ENCODE results near the gene RCHY1.
"Not testable (repeated sequence)": the region's sequence is repeated elsewhere in the genome, so short reads cannot be mapped to it uniquely, and the experiment has no call there.

RCHY1 gene

DNA sequence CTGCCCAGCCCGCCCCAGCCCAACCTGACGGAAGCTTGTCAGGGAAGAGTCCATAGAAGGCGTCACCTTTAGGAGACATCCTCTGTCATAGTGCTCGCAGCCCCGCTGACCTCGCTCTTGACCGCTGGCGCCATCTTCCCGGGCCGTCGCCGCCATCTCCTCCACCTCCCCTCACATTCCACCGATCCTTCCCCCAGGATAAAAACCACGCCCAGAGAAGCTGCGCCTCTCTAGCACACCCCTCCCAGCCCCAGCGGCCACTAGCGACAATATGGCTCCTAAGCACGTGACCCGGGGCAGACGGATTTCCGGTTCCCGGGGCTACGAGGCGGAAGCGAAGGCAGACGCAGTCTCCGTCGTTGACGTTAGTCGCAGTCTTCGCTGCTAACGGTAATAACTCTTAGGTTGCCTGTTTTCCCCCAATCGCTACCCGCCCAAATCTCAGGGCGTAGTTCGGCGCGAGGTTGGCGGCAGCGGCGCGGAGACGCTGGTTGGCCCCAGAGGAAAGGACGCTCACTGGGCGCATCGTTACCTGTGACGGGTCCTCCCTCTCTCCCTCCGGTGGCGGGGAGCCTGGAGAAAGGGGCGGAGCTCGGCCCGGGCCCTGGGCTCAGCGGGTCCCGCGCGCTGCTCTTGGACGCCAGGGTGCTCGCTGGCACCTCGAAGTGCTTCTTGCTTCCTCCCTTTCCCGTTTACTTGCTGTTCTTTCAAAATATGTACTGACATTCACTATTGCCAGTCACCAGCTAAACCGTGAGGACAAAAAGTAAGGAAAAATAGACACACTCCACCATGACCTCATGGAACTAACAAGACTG, at the start of gene RCHY1, which contains the start of gene THAP6:
Gene RCHY1, minus strand, starts transcription at position 273 of the 818 bp plus-strand sequence. Its CDS starts 117 bp downstream, at position 156.
Gene THAP6, plus strand, starts transcription at position 343 of the 818 bp plus-strand sequence. CDS start 980 bp downstream, outside the sequence.
- peak; percentile 86 for DNase-seq (ENCODE audit: low read depth)

DNA sequence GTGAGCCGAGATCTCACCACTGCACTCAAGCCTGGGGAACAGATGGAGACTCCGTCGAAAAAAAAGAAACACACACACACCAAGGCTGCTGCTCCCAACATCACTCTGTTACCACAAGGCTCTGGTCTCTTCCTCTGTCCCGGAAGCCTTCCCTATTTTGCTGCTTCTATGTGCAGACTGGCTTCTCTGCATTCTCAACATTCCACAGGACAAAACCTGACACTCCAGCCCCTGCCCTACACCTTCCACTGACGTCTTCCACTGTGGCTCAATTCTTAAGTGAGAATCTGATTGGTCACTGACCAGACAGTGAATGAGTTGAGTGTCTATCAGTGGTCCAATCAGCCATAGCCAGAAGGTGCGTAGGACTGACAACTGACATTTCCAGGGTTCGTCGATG, 47.6 kb upstream of the RCHY1 start:
- no peak for DNase-seq (ENCODE audit: low read depth)

DNA sequence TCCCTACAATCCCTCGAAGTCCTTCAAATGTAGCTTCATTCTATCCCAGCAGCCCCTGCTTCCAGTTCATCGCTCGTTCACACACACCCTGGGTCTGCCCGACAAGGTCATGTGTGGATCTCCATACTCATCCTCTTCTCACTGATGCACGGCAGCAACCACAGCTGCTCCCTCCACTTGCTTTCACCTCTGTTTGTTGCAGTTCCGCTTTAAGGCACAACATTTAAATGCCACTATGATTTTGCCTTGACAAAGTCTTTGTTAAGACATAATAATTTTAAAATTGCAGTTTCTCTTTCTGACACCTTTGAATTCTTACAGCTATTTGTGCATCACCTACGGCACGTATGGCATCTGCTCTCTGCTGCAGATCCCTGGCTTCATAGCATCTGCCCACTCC, 43.5 kb upstream of the RCHY1 start:
- DNase-seq (ENCODE audit: low read depth): no peak

DNA sequence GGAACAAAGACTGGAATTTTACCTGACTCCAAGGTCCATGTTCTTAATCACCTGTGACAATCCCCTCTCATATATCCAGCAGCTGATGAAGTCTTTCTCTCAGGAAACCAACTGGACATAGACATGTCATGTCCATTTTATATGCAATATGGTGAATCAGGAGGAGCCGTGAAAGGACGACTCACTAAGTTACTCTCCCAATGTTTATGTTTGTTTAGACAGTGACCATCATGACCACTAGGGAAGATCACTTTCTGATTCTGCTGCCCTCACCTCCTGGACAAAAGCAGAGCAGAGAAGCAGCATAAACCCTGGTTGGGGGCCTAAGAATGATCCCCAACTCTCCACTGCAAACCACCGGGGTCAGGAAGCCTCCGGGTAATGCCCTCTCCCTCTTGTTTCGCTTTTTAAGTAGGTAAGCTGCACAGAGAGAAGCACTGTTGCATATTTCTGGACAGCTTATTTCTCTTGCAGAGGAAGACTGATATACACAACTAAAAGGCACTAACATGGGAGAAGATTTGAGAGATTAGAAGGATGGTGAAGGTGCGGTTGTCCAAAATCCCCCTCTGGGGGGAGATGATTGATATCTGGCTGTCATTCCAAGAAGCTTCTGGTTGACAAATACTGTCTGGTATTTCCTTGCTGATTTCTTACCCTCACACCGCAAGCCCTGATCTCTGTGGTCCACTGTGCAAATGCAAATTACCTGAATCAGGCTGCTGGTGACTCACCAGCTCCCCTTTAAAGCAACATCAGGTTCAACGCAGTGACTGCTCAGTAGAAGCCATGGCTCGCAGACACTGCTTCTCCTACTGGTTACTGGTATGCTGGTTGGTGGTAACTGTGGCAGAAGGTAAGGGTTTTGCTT, 41.3 kb upstream of the RCHY1 start, which contains the start of gene ODAPH:
Gene ODAPH, plus strand, starts transcription at position 773 of the 871 bp plus-strand sequence. Its CDS starts 17 bp downstream, at position 790.
- no peak for DNase-seq (ENCODE audit: low read depth)

DNA sequence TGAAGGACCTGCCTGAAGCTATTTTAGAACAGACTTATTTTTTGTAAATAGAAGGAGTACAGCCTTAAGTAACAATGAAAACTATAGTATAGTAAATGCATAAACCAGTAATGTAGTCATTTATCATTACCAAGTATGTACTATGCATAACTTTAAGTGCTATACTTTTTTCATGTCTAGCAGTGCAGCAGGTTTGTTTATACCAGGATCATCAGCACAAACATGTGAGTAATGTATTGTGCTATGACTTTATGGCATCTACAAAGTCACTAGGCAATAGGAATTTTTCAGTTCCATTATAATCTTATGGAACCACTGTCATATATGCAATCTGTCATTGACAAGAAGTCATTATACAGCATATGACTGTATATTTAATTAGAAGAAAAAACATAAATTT, 38.2 kb upstream of the RCHY1 start:
- DNase-seq (ENCODE audit: low read depth): no peak

DNA sequence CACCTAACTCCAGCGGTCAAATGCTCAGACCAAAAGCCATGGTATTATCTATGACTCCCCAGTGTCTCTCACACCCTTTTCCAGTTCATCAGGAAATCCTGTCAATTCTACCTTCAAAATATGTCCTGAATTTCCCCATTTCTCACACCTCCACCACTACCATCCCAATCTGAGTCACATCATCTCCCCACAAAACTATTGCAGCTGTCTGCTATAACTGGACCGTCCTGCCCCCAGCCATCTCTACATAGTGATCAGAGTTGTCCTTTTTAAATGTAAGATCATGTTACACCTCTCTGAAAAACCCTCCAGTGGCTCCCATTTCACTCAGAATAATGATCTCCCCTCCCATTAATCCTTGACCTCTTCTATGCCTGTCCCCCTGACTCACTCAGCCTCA, 34.8 kb upstream of the RCHY1 start:
- DNase-seq (ENCODE audit: low read depth): no peak

DNA sequence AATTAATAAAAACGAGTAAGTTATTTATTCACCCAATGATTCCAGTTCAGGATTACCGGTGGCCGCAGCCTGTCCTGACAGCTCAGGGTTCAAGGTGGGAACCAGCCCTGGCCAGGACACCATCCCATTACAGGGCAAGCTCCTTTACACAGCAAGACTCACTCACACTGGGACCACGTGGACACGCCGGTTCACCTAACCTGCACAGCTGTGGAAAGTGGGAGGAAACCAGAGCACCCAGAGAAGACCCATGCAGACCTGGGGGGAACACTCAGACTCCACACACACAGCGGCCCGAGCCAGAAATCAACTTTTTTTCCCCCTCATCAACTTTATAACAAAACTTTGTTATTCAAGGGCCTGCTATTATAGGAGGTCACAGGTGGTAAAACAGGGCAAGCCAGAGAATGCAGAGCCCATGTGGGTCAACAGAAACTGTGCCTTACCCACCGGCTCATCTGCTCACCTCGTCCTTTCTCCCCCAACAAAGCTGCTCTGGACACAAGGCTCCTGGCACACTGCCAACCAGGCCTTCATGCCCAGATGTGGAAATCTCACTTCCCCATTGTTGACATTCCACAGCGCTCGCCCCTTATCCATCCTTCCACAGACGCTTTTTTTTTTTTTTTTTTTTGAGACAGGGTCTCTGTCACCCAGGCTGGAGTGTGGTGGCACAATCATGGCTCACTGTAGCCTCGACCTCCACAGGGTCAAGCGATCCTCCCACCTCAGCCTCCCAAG, 33.6 kb upstream of the RCHY1 start:
- no peak for DNase-seq (ENCODE audit: low read depth)

DNA sequence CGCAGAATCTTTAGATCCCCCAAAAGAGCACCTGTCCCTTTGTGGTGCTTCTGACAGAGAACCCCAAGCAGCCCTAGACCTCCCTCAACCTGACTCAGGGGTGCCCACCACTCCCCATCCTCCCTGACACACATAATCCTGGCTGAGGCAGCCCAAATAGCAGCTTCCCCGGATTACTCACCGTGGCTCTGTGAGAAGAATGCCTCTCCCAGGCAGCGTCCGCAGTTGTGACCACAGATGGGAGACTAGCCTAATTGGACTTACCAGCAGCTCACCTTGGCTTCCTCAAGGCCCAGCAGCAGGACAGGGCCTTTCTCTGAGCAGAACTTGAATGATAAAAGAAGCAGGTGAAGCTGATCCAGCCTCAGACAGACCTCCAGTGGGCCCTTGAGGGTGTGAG, 31.3 kb upstream of the RCHY1 start:
- DNase-seq (ENCODE audit: low read depth): peak; percentile 29

DNA sequence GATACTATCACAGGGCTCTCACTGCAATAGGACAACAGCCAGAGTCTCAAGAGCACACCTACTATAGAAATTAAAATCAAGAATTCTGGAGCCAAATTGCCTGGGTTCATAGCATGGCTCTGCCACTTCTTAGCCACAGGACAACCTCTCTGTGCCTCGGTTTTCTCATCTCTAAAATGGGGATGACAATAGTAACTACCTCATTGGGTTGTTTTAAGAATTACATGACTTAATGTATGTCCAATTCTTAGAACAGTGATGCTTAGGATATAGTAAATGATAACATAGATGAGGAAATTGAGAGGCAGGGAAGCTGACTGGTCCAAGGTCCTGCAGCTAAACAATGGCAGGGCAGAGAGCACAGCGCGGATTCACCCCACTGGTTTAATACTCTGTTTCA, 30.7 kb upstream of the RCHY1 start:
- DNase-seq (ENCODE audit: low read depth): no peak

DNA sequence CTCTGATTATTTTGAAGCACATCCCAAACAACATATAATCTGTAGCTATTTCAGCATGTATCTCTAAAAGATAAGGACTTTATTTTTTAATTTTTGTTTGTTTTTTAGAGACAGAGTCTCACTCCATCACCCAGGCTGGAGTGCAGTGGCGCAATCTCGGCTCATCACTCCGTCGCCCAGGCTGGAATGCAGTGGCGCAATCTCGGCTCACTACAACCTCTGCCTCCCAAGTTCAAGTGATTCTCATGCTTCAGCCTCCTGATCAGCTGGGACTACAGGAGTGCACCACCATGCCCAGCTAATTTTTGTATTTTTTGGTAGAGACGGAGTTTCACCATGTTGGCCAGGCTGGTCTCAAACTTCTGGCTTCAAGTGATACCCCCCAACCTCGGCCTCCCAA, 30.0 kb upstream of the RCHY1 start:
- not testable (repeated sequence) for DNase-seq (ENCODE audit: low read depth)

DNA sequence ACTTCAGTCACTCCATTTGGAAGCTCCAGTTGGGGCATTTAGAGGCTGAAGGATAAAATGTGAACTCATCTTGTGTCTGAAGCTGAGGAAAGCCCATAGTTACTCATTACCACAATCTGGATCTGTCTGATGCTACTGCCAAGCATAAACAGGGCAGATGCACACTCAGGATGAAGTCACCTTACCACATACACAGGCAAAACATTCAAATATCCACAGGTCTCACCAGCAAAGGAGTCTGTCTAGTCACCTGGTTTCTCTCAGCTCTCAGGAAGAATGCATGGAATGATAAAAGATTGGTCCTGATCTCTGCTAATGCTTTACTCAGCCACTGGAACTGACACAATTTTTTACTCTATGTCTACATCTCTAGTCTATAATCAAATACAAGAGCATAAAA, 28.6 kb upstream of the RCHY1 start:
- peak; percentile 56 for DNase-seq (ENCODE audit: low read depth)

DNA sequence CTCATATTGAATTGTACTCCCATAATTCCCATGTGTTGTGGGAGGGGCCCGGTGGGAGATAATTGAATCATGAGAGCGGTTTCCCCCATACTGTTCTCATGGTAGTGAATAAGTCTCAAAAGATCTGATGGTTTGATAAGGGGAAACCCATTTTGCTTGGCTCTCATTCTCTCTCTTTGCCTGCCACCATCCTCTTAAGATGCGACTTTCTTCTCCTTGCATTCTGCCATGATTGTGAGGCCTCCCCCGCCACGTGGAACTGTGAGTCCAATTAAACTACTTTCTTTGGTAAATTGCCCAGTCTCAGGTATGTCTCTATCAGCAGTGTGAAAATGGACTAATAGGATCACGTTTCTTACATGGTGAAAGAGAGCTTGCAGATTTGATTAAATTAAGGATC, 23.1 kb upstream of the RCHY1 start:
- DNase-seq (ENCODE audit: low read depth): not testable (repeated sequence)

DNA sequence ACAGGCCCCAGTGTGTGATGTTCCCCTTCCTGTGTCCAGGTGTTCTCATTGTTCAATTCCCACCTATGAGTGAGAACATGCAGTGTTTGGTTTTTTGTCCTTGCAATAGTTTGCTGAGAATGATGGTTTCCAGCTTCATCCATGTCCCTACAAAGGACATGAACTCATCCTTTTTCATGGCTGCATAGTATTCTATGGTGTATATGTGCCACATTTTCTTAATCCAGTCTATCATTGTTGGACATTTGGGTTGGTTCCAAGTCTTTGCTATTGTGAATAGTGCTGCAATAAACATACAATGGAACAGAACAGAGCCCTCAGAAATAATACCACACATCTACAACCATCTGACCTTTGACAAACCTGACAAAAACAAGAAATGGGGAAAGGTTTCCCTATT, 19.7 kb upstream of the RCHY1 start:
- DNase-seq (ENCODE audit: low read depth): not testable (repeated sequence)

DNA sequence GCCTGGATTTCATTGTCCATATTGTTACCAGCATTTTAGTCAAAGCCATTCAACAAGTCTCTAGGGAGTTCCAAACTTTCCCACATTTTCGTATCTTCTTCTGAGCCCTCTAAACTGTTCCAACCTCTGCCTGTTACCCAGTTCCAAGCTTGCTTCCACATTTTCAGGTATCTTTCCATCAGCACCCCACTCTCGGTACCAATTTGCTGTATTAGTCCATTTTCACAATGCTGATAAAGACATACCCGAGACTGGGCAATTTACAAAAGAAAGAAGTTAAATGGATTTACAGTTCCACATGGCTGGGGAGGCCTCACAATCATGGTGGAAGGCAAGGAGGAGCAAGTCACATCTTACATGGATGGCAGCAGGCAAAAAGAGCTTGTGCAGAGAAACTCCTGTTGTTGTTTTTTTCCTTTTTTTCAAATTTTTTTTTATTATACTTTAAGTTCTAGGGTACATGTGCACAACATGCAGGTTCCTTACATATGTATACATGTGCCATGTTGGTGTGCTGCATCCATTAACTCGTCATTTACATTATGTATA, 19.2 kb upstream of the RCHY1 start:
- not testable (repeated sequence) for DNase-seq (ENCODE audit: low read depth)

DNA sequence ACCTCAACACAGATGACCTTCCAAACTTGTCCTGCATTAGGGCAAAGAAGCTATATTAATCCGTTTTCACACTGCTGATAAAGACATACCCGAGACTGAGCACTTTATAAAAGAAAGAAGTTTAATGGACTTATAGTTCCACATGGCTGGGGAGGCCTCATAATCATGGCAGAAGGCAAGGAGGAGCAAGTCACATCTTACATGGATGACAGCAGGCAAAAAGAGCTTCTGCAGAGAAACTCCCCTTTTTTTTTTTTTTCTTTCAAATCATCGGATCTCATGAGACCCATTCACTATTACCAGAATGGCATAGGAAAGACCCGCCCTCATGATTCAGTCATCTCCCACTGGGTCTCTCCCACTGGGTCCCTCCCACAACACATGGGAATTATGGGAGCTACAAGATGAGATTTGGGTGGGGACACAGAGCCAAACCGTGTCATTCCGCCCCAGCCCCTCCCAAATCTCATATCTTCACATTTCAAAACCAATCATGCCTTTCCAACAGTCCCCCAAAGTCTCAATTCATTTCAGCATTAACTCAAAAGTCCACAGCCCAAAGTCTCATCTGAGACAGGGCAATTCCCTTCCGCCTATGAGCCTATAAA, 17.4 kb upstream of the RCHY1 start:
- not testable (repeated sequence) for DNase-seq (ENCODE audit: low read depth)

DNA sequence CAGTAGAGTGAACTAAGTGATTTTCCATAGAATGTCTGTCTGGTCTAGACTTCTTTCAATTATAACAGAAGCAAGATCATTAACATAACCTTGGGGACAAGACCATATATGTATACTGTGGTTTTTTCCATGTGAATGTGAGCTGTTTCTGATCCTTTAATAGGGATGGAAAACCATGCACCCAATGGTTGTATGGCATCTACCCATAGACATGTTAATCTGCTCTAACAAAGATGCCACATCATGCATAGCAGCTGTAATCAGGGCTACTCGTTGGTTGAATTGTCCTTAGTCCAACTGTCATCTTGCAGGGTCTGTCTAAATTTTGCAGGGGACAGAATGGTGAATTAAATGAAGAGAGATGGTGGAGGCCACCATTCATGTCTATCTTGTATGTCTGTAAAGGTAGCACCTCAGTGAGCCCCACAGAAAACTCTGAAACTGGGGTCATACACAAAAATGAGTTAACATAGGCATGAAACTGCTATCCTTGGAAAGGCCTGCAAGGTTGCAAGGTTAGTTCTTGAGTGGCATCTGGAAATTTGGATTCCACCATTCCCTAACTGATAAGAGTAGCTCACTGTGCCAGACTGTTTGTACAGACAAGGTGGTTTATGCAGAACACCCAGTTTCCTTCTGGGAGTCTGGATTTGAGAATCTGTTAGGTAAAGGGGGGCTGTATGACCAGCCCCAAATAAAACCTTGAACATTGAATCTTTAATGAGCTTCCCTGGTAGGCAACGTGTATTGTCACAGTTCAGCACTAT, 16.5 kb upstream of the RCHY1 start:
- DNase-seq (ENCODE audit: low read depth): no peak

DNA sequence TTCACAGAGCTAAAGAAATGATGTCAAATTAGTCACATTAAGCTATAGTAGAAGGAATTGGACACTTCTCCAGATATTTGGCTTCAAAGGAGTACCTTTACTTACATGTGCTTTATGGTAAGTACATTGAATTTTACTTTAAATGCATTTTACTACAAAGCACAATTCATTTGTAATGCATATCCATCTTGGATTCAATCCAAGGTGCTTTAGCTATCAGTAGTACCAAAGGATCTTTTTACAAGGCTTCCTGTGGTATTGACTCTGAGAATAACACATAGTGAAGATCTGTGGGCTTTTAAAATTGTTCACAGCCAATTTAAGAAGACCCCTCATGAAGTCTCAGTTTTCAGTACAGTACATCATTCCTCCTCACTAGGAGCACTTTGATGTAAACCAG, 13.3 kb upstream of the RCHY1 start:
- DNase-seq (ENCODE audit: low read depth): no peak

DNA sequence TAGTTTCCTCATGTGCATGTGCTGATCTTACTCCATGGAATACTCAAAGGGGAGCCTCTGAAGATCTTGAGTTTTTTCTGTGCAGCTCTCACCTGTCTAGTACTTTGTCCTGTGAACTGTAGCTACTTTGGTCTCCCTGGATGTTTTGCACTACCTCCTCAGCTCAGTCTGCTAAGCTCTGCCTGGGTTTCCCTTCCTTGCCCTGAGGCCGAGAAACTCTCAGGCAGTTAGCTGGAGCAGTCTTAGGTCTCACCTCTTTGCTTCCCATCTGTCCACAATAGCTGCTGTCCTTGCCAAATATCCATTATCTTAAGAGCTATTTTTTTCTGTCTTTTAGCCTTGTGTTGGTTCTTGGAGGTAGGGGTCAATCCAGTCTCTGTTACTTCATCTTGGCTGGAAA, 11.7 kb upstream of the RCHY1 start:
- DNase-seq (ENCODE audit: low read depth): no peak

DNA sequence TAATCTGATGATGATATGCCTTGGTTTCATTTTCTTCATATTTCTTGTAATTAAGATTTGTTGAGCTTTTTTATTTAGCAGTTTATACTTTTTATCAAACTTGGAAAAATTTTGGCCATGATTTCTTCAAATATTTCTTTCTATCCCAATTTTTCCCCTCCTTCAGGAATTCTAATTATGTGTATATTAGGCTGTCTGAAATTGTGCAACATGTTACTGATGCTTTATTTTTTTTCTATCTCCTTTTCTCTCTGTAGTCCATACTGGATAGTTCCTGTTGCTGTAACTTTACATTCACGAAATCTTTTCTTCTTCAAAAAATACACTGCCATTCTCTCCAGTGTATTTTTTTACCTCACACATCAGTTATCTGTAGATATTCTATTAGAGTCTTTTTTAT, 10.9 kb upstream of the RCHY1 start:
- no peak for DNase-seq (ENCODE audit: low read depth)

DNA sequence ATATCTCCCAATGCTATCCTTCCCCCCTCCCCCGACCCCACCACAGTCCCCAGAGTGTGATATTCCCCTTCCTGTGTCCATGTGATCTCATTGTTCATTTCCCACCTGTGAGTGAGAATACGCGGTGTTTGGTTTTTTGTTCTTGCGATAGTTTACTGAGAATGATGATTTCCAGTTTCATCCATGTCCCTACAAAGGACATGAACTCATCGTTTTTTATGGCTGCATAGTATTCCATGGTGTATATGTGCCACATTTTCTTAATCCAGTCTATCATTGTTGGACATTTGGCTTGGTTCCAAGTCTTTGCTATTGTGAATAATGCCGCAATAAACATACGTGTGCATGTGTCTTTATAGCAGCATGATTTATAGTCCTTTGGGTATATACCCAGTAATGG, 5.2 kb upstream of the RCHY1 start:
- not testable (repeated sequence) for DNase-seq (ENCODE audit: low read depth)

DNA sequence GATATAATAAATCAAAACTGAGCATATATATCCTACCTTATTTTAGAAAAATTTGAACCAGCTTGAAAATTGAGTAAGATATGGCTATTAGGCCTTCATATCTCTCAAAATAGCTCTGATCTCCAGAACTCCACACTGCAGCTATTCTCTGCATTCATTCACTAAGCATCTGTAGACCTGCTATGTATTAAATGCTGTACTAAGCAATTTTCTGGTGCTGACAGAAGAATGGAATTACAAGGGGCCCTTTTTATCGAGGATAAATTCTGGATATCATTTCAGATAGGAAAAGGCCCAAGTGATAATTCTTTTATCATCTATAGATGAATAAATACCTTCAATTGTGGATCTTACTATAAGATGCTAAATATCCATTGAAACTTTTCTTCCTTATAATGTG, 1.9 kb upstream of the RCHY1 start:
- DNase-seq (ENCODE audit: low read depth): no peak

Data from GM04503 (cell line).